SK-N-SH treated with all-trans-retinoic acid at 6 μM for 48 hours (cell line): ENCODE results near the gene NSUN6.

Experiments
- ATAC-seq: fragments of 200-7000 bp; cut with Tn5 transposase; 3 replicates; pipeline ENCODE4 v1.9.1; 2020; ENCODE audit warnings: mild to moderate bottlenecking, moderate library complexity
- ARNTL ChIP-seq: fragments of 450-650 bp; formaldehyde crosslinking; IDR thresholded peaks from 2 replicates; pipeline ENCODE4 v1.5.0; 2020; ENCODE audit warnings: low read depth, mild to moderate bottlenecking, moderate library complexity, borderline replicate concordance
- BACH2 ChIP-seq: fragments of 250-450 bp; sonication (Bioruptor Pico); IDR thresholded peaks from 2 replicates; pipeline ENCODE4 v1.9.0; 2021; ENCODE audit warnings: mild to moderate bottlenecking, borderline replicate concordance
- CSDC2 ChIP-seq: fragments of 250-450 bp; sonication (Bioruptor Pico); IDR thresholded peaks from 2 replicates; pipeline ENCODE4 v1.5.0; 2020; ENCODE audit warnings: mild to moderate bottlenecking, moderate library complexity
- CSRNP3 ChIP-seq: fragments of 250-450 bp; sonication (Bioruptor Pico); IDR thresholded peaks from 2 replicates; pipeline ENCODE4 v1.5.1; 2021; ENCODE audit warnings: mild to moderate bottlenecking, moderate library complexity
- ESRRG ChIP-seq: fragments of 250-450 bp; sonication (Bioruptor Pico); IDR thresholded peaks from 2 replicates; pipeline ENCODE4 v1.6.1; 2021; ENCODE audit warnings: mild to moderate bottlenecking
- GLIS3 ChIP-seq: fragments of 250-450 bp; sonication (Bioruptor Pico); IDR thresholded peaks from 2 replicates; pipeline ENCODE4 v1.5.0; 2020; ENCODE audit warnings: mild to moderate bottlenecking, moderate library complexity
- ISL1 ChIP-seq: fragments of 250-450 bp; sonication (Bioruptor Pico); IDR thresholded peaks from 2 replicates; pipeline ENCODE4 v2.1.2; 2022; ENCODE audit warnings: mild to moderate bottlenecking, moderate library complexity
- OSR1 ChIP-seq: fragments of 250-450 bp; sonication (Bioruptor Pico); IDR thresholded peaks from 2 replicates; pipeline ENCODE4 v1.8.0; 2022; ENCODE audit warnings: moderate library complexity, mild to moderate bottlenecking, inconsistent platforms
- PATZ1 ChIP-seq: fragments of 250-450 bp; sonication (Bioruptor Pico); IDR thresholded peaks from 2 replicates; pipeline ENCODE4 v1.8.0; 2020; ENCODE audit warnings: mild to moderate bottlenecking, moderate library complexity, borderline replicate concordance
- POU6F1 ChIP-seq: fragments of 250-450 bp; sonication (Bioruptor Pico); IDR thresholded peaks from 2 replicates; pipeline ENCODE4 v1.8.0; 2021; ENCODE audit warnings: low read depth, mild to moderate bottlenecking, moderate library complexity, borderline replicate concordance
- PPARA ChIP-seq: fragments of 250-450 bp; sonication (Bioruptor Pico); IDR thresholded peaks from 2 replicates; pipeline ENCODE4 v1.5.0; 2020; ENCODE audit warnings: mild to moderate bottlenecking, borderline replicate concordance
- RARB ChIP-seq: fragments of 250-450 bp; sonication (Bioruptor Pico); IDR thresholded peaks from 2 replicates; pipeline ENCODE4 v1.8.0; 2021; ENCODE audit warnings: mild to moderate bottlenecking, moderate library complexity
- SNAI2 ChIP-seq: fragments of 250-450 bp; sonication (Bioruptor Pico); IDR thresholded peaks from 2 replicates; pipeline ENCODE4 v1.5.0; 2020; ENCODE audit warnings: mild to moderate bottlenecking, moderate library complexity
- TCF4 ChIP-seq: fragments of 250-450 bp; sonication (Bioruptor Pico); IDR thresholded peaks from 2 replicates; pipeline ENCODE4 v1.8.0; 2021; ENCODE audit warnings: mild to moderate bottlenecking, moderate library complexity, borderline replicate concordance
- TOX ChIP-seq: fragments of 250-450 bp; sonication (Bioruptor Pico); IDR thresholded peaks from 2 replicates; pipeline ENCODE4 v1.8.0; 2021; ENCODE audit warnings: mild to moderate bottlenecking, moderate library complexity, borderline replicate concordance
- TSHZ2 ChIP-seq: fragments of 250-450 bp; sonication (Bioruptor Pico); IDR thresholded peaks from 2 replicates; pipeline ENCODE4 v1.5.0; 2020; ENCODE audit warnings: mild to moderate bottlenecking, moderate library complexity
- ZC3H10 ChIP-seq: fragments of 250-450 bp; sonication (Bioruptor Pico); IDR thresholded peaks from 2 replicates; pipeline ENCODE4 v1.5.1; 2021; ENCODE audit warnings: mild to moderate bottlenecking, moderate library complexity
- ZFP3 ChIP-seq: fragments of 250-450 bp; sonication (Bioruptor Pico); IDR thresholded peaks from 2 replicates; pipeline ENCODE4 v1.5.0; 2020; ENCODE audit warnings: mild to moderate bottlenecking, moderate library complexity
- ZFP30 ChIP-seq: fragments of 450-650 bp; formaldehyde crosslinking; IDR thresholded peaks from 2 replicates; pipeline ENCODE4 v1.5.0; 2022; ENCODE audit warnings: mild to moderate bottlenecking, moderate library complexity
- ZNF565 ChIP-seq: fragments of 450-650 bp; formaldehyde crosslinking; conservative IDR thresholded peaks from 2 replicates; pipeline ENCODE4 v1.5.0; 2020; ENCODE audit warnings: low read depth, mild to moderate bottlenecking, moderate library complexity
- ZNF70 ChIP-seq: fragments of 450-650 bp; formaldehyde crosslinking; IDR thresholded peaks from 2 replicates; pipeline ENCODE4 v1.5.0; 2020; ENCODE audit warnings: mild to moderate bottlenecking, moderate library complexity
- ZNF8 ChIP-seq: fragments of 450-650 bp; formaldehyde crosslinking; IDR thresholded peaks from 2 replicates; pipeline ENCODE4 v1.5.0; 2020; ENCODE audit warnings: mild to moderate bottlenecking, moderate library complexity

NSUN6 gene

DNA sequence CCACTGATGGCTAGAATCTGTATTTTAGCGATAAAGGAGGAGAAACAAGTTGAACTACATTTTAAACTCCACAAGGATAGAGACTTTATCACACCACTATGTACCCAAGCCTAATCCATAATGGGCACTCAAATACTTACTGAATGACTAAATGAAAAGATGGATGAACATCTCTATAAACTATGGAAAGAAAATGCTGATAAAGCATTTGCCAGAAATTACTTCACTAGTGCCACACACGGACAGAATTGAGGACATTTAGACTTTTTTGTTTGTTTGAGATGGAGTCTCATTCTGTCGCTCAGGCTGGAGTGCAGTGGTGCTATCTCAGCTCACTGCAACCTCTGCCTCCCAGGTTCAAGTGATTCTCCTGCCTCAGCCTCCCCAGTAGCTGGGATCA is 1.7 kb upstream of the NSUN6 start:
- ATAC-seq, result no peak
- TF ChIP-seq TOX (CRISPR knock-in tag), result no peak
- no peak for TF ChIP-seq SNAI2 (CRISPR knock-in tag)
- TF ChIP-seq ESRRG (CRISPR knock-in tag), result no peak
- TF ChIP-seq ZFP30 (CRISPR knock-in tag), result no peak
- TF ChIP-seq ZNF70 (CRISPR knock-in tag), result no peak
- TF ChIP-seq CSDC2 (CRISPR knock-in tag), result no peak
- no peak for TF ChIP-seq POU6F1 (CRISPR knock-in tag)
- TF ChIP-seq ZNF565 (CRISPR knock-in tag), result no peak
- TF ChIP-seq PATZ1 (CRISPR knock-in tag), result no peak
- TF ChIP-seq OSR1 (CRISPR knock-in tag), result no peak
- TF ChIP-seq ZC3H10 (CRISPR knock-in tag), result no peak
- no peak for TF ChIP-seq GLIS3
- TF ChIP-seq PPARA (CRISPR knock-in tag), result no peak
- no peak for TF ChIP-seq ARNTL (CRISPR knock-in tag)
- no peak for TF ChIP-seq TSHZ2 (CRISPR knock-in tag)
- no peak for TF ChIP-seq TCF4 (CRISPR knock-in tag)
- TF ChIP-seq BACH2, result no peak

GRCh38 chr10:18650404-18650997 is 886 bp downstream of the NSUN6 start:
- no peak for TF ChIP-seq ISL1
- no peak for TF ChIP-seq ZC3H10 (CRISPR knock-in tag)
- TF ChIP-seq ARNTL (CRISPR knock-in tag), result no peak
- no peak for TF ChIP-seq OSR1 (CRISPR knock-in tag)
- TF ChIP-seq TCF4 (CRISPR knock-in tag), result no peak
- TF ChIP-seq CSRNP3 (CRISPR knock-in tag), result no peak
- no peak for TF ChIP-seq TOX (CRISPR knock-in tag)
- TF ChIP-seq PPARA (CRISPR knock-in tag), result no peak
- no peak for TF ChIP-seq RARB (CRISPR knock-in tag)
- no peak for TF ChIP-seq ZNF8 (CRISPR knock-in tag)
- TF ChIP-seq CSDC2 (CRISPR knock-in tag), result no peak
- TF ChIP-seq ESRRG (CRISPR knock-in tag), result no peak
- no peak for TF ChIP-seq POU6F1 (CRISPR knock-in tag)
- no peak for TF ChIP-seq ZNF565 (CRISPR knock-in tag)
- TF ChIP-seq ZFP3 (CRISPR knock-in tag), result no peak
- TF ChIP-seq GLIS3, result no peak
- no peak for TF ChIP-seq TSHZ2 (CRISPR knock-in tag)
- TF ChIP-seq ZFP30 (CRISPR knock-in tag), result no peak
- no peak for TF ChIP-seq ZNF70 (CRISPR knock-in tag)
- TF ChIP-seq BACH2, result no peak
- ATAC-seq, result 0 out of 3 replicates have a peak, but pooled peaks have one; percentile 13
